ENCODE results near the gene SLC2A13. TPM values are rescaled to one million over a fixed set of nuclear protein-coding genes. Genes with fewer than 3 reads are reported as not detected.

Gene SLC2A13
- total and polyA plus RNA-seq, 10 of the 15 experiments (the other 5 are each of a cell fraction or from before 2014, with no cell fraction given): 0.05 to 3.7 (median 0.25) TPM

DNA sequence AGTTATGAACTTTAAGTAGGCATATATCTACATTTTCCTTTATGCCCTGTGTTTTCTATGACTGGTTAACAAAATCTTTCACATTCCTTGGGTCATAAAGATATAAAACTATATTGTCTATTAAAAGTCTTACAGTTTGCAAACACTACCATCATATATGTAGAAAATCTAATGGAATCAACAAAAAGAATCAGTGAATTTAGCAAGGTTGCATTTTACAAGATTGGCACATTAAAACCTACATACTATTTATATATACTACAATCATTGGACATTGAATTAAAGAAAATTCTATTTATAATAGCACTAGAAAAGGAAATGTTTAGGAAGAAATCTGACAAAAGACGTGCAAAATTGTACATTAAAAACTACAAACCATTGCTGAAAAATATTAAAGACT is 312.9 kb downstream of the SLC2A13 start:
- Histone ChIP-seq H3K36me3 (ENCODE audit: control insufficient read depth in 2 of 2, insufficient read depth in 2 of 2, low read length in 1 of 2) (no peaks in the 10 kb centered on the region), H3K4me1 (ENCODE audit: control insufficient read depth, insufficient read depth, low read length) (no peaks in the 10 kb centered on the region), H3K27me3 (replicated peaks in 1 of 2; ENCODE audit: control insufficient read depth in 2 of 2, insufficient read depth in 2 of 2, low read length in 1 of 2) (no peaks in the 10 kb centered on the region), H3K79me2 (ENCODE audit: control insufficient read depth, insufficient read depth, low read length) (no peaks in the 10 kb centered on the region), H4K20me1 (ENCODE audit: control insufficient read depth, insufficient read depth) (no peaks in the 10 kb centered on the region), H3K9ac (ENCODE audit: control insufficient read depth, insufficient read depth, low read length) (no peak overlapping the region), H3K27ac (ENCODE audit: control insufficient read depth, insufficient read depth) (no peak overlapping the region), H3K9me3 (replicated peaks; ENCODE audit: control insufficient read depth, insufficient read depth, low read length) (no peaks in the 10 kb centered on the region), H2AFZ (ENCODE audit: control insufficient read depth, low read depth, low read length) (no peak overlapping the region), H3K4me3 (no peak overlapping the region), H3K4me2 (ENCODE audit: control insufficient read depth, insufficient read depth) (no peak overlapping the region)
- SMC1A ChIA-PET (ENCODE audit: uncharacterized antibody, unreplicated experiment): no interaction called here
- WGBS (ENCODE audit: insufficient coverage, insufficient replicate concordance, low lambda C conversion rate, missing lambda C conversion rate): 0% methylated on average over 1 of the region's 1 CpG
- ATAC-seq: no peak
- RAD21 ChIA-PET (ENCODE audit: unreplicated experiment): no interaction called here
- no peak for DNase-seq (ENCODE audit: low read depth, low spot score)
- no peak for FAIRE-seq
- TF ChIP-seq NR2C2 (IDR thresholded peaks at IDR 0.05; ENCODE audit: borderline replicate concordance, control insufficient read depth, insufficient read length, low read depth) (no peak), ETV6 (conservative IDR thresholded peaks at IDR 0.05 in 1 of 2, IDR thresholded peaks at IDR 0.05 in 1 of 2; ENCODE audit: borderline replicate concordance in 1 of 2, low read depth in 1 of 2) (no peak), JUNB (IDR thresholded peaks at IDR 0.05) (no peak), FOXM1 (IDR thresholded peaks at IDR 0.05; ENCODE audit: low read depth, low read length) (no peak), BCL3 (IDR thresholded peaks at IDR 0.05; ENCODE audit: borderline replicate concordance, insufficient read depth, low read depth, low read length, poor library complexity, severe bottlenecking) (no peak), ATF2 (IDR thresholded peaks at IDR 0.05; ENCODE audit: low read length) (no peak), HCFC1 (IDR thresholded peaks at IDR 0.05; ENCODE audit: low read length) (no peak), KLF5 (IDR thresholded peaks at IDR 0.05; ENCODE audit: partially characterized antibody) (no peak), IKZF1 (conservative IDR thresholded peaks at IDR 0.05) (no peak), MLLT1 (IDR thresholded peaks at IDR 0.05) (no peak), POLR2AphosphoS5 (IDR thresholded peaks at IDR 0.05; ENCODE audit: low read length) (no peak), ZNF207 (IDR thresholded peaks at IDR 0.05; ENCODE audit: borderline replicate concordance) (no peak), NFXL1 (IDR thresholded peaks at IDR 0.05; ENCODE audit: borderline replicate concordance) (no peak), PAX8 (IDR thresholded peaks at IDR 0.05) (no peak)
- TF ChIP-seq, protein P1, sequence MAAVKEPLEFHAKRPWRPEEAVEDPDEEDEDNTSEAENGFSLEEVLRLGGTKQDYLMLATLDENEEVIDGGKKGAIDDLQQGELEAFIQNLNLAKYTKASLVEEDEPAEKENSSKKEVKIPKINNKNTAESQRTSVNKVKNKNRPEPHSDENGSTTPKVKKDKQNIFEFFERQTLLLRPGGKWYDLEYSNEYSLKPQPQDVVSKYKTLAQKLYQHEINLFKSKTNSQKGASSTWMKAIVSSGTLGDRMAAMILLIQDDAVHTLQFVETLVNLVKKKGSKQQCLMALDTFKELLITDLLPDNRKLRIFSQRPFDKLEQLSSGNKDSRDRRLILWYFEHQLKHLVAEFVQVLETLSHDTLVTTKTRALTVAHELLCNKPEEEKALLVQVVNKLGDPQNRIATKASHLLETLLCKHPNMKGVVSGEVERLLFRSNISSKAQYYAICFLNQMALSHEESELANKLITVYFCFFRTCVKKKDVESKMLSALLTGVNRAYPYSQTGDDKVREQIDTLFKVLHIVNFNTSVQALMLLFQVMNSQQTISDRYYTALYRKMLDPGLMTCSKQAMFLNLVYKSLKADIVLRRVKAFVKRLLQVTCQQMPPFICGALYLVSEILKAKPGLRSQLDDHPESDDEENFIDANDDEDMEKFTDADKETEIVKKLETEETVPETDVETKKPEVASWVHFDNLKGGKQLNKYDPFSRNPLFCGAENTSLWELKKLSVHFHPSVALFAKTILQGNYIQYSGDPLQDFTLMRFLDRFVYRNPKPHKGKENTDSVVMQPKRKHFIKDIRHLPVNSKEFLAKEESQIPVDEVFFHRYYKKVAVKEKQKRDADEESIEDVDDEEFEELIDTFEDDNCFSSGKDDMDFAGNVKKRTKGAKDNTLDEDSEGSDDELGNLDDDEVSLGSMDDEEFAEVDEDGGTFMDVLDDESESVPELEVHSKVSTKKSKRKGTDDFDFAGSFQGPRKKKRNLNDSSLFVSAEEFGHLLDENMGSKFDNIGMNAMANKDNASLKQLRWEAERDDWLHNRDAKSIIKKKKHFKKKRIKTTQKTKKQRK (IDR thresholded peaks at IDR 0.05; ENCODE audit: low read depth, low read length): no peak
- TF ChIP-seq, protein P2, sequence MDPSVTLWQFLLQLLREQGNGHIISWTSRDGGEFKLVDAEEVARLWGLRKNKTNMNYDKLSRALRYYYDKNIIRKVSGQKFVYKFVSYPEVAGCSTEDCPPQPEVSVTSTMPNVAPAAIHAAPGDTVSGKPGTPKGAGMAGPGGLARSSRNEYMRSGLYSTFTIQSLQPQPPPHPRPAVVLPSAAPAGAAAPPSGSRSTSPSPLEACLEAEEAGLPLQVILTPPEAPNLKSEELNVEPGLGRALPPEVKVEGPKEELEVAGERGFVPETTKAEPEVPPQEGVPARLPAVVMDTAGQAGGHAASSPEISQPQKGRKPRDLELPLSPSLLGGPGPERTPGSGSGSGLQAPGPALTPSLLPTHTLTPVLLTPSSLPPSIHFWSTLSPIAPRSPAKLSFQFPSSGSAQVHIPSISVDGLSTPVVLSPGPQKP (IDR thresholded peaks at IDR 0.05; ENCODE audit: low read depth, low read length): no peak
- no TSS peak for BruUV-seq (replicated peaks)
- in situ Hi-C loops (cut with MboI) (no loop called here), intact Hi-C loops (cut with micrococcal nuclease; ENCODE audit: unreplicated experiment) (no loop called here)
- CTCF ChIA-PET: interaction anchor here (1.5 kb wide), 1 partner anchor 67 kb away, joined by 3 read pairs; no protein-coding TSS in a partner anchor
- POLR2A ChIA-PET: interaction anchor here (0.6 kb wide), 1 partner anchor 19 kb away, joined by 4 read pairs; no protein-coding TSS in a partner anchor

Measured in GM12878 (cell line).